AG10803 (cell line): Measurements from ENCODE around the gene CELSR1.
"Not testable (repeated sequence)": the region's sequence is repeated elsewhere in the genome, so short reads cannot be mapped to it uniquely, and the experiment has no call there.

Source experiments
- DNase-seq: peaks from one replicate; pipeline ENCODE4 v3.0.0; 2010; ENCODE audit warnings: low read depth
- H3K4me3 ChIP-seq: 2 replicates; pipeline ENCODE4 v1.5.1; 2011; ENCODE audit warnings: mild to moderate bottlenecking, low read length, control low read depth
- TF ChIP-seq, protein P1 (sequence below): conservative IDR thresholded peaks from 2 replicates; pipeline ENCODE4 v1.5.1; 2011; ENCODE audit warnings: mild to moderate bottlenecking, low read length, control low read depth, inconsistent platforms

The CELSR1 gene

DNA sequence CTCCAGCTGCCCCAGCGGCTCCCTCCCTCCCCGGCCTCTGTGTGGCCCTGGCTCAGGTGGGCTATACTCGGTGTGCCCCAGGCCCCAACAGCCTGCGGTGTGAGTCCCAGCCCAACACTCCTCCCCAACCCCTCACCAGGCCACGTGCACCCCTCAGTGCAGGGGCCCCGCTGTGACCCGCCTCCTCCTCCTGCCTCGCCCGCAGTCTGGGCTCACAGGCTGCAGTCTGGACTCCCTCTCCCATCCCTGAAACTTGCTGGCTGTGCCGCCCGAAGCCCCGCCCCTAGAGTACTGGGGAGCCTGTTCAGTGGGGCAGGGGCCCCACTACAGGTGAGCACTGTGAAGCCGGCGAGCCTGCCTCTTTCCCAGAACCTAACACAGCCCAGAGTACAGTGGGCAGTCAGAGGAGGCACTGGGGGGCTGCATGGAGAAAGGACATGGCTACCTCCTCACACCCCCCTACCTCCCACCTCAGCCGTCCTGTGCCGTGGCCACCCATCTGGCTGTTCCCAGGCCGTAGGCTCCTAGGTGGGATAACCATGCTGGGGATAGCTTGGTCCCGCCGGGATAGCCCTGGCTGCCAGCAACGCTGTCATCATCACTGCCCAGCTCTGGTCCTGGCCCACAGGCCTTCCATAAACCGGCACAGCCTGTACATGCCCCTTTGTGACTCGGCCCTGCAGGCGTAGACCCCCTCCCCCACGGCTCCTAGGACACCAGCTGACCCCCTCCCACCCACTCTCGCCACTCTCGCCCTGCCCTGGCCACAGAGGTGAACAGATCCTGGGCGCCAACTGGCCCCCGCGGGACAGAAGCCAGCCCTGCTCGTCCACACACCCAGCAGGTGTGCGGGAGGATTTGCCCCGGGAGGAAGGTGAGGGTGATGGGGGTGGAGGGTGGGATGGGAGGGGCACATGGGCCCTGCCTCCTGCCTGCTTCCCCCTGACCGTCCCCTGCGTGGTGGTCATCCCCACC, 29.7 kb downstream of the CELSR1 start:
- TF ChIP-seq, protein P1, sequence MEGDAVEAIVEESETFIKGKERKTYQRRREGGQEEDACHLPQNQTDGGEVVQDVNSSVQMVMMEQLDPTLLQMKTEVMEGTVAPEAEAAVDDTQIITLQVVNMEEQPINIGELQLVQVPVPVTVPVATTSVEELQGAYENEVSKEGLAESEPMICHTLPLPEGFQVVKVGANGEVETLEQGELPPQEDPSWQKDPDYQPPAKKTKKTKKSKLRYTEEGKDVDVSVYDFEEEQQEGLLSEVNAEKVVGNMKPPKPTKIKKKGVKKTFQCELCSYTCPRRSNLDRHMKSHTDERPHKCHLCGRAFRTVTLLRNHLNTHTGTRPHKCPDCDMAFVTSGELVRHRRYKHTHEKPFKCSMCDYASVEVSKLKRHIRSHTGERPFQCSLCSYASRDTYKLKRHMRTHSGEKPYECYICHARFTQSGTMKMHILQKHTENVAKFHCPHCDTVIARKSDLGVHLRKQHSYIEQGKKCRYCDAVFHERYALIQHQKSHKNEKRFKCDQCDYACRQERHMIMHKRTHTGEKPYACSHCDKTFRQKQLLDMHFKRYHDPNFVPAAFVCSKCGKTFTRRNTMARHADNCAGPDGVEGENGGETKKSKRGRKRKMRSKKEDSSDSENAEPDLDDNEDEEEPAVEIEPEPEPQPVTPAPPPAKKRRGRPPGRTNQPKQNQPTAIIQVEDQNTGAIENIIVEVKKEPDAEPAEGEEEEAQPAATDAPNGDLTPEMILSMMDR, result no peak
- H3K4me3 ChIP-seq, result no peak overlapping the region
- no peak for DNase-seq

DNA sequence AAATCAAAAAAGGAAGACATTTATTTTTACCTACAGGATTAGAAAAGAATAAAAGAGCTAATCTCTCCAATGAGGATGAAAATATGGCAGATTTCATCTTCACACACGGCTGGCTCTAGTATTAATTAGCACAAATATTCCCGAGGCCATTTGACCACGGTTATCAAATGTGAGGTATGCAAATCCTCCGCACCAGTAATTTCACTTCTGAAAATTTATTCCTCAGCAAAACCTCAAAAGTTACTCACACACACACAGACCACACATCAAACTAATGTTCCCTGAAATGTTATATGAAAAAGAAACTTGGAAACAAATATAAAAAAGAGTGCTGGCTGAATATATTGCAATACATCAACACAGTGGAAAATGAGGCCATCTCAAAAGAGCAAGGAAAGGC, 32.8 kb downstream of the CELSR1 start:
- H3K4me3 ChIP-seq, result no peak overlapping the region
- no peak for DNase-seq
- TF ChIP-seq, protein P1, result no peak

DNA sequence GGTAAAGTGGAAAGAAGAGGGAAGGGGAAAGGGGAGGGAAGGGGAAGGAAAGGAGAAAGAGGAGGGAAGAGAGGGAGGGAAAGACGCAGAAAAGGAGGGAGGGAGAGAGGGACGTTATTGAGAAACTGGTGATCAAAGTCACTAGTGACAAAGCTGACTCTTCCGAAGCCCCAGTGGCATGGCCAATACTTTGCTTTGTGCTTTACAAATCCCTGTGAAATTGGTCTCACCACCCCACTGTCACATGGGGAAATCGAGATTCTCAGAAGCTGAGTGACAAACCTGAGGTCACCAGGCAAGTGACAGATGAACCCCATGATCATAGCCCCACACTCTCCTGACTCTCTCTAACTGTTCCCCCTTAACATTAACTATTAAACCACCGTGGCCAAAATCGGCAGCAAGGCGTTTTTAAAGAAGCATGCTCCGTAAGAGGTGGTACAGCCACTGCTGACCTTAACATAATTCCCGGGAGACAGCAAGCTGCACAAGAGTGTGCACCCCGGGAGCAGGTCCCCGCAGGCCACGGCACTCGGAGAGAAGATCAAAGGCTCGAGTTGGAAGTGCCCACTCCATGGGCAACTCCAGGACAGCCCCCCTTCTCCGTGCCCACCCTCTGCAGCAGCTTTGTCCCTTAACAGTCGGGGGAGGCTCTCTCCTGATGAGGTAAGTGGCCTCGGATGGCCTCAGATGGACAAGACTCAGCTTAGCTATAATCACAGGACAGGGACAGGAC, 34.8 kb downstream of the CELSR1 start:
- TF ChIP-seq, protein P1, result no peak
- DNase-seq, result no peak
- no peak overlapping the region for H3K4me3 ChIP-seq

DNA sequence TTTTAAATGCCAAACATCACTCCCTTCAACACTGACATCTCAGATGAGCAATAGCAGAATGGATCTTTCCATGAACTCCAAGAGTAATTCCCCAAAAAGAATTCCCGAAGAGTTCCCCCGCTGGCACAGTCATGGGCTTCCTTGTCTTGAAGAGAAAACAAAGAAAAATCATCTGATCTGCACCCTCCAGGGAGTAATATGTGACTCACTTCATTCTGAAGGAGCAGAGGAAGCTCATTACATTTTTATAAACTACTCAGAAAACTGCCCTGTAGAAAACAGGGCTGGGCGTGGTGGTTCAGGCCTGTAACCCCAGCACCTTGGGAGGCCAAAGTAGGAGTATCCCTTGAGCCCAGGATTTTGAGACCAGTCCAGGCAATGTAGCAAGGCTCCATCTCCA, 35.7 kb downstream of the CELSR1 start:
- H3K4me3 ChIP-seq, result no peak overlapping the region
- TF ChIP-seq, protein P1, result no peak
- DNase-seq, result peak; percentile 56

DNA sequence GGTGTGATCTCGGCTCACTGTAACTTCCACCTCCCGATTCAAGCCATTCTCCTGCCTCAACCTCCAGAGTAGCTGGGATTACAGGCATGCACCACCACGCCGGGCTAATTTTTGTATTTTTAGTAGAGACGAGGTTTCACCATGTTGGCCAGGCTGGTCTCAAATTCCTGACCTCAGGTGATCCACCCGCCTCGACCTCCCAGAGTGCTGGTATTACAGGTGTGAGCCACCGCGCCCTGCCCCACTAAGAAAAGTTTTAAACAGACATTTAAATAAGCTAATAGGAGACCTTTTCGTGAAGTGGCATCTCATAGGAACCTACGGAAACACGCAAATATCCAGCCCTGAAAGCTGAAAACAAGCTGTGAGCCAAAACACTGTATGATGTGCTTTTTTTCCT, 36.2 kb downstream of the CELSR1 start:
- not testable (repeated sequence) for DNase-seq, H3K4me3 ChIP-seq

DNA sequence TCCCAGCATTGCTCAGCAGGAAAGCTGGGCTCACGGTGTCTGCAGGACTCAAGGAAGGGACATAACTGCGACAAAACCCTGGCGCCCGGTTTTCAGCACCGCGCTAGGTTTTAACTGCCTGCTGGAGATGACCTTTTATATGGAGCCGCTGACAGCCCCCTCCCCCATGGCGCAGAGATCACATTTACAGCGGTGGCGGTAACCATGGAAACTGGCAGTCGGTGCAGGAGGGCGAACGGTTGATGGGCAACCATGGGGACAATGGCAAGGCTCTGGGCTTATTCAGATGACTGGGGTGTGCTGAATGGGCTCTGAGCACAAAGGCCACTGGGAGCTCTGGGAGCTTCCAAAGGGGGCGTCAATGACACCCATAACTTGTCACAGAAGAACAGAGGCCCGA, 37.2 kb downstream of the CELSR1 start:
- DNase-seq, result no peak
- H3K4me3 ChIP-seq, result no peak overlapping the region
- TF ChIP-seq, protein P1, result no peak

- TF ChIP-seq, protein P1, result no peak
- no peak overlapping the region for H3K4me3 ChIP-seq
- DNase-seq, result no peak
Observed at GRCh38 chr22:46499805-46500189, 37.6 kb downstream of the CELSR1 start.
